Measurements from ENCODE around the gene CST11.

The CST11 gene

DNA sequence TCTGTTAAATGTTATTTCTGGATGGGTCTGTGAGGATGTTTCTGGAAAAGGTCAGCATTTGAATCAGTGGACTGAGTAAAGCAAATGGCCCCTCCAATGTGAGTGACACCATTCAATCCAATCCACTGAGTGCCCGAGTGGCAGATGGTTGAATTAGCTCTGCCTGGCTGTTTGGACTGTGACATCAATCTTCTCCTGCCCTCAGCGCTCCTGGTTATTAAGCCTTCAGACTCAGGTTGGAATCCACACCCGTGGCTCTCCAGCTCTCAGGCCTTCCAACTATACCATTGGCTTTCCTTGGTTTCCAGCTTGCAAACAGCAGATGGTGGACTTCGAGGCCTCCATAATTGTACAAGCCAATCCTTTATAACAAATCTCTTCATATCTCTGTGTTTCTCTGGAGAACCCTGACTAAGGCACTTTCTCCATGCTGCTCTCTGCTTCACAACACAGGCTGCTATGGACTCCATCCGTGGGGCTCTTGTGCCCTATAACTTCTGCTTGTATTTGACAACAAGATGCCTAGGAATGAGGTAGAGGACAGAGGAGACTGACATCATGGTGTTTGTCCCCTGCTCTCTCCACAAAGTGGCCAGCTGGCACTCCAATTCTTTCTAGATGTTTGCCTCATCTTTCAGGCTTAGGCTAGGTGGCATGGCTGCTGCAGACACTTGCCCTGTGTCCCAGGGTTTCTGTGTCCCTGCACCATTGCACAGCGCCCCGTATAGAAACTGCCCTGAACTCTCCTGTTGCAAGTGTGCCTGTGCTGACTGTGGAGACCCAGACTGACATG is 18.0 kb downstream of the CST11 start:
- H3K4me3 ChIP-seq (ENCODE audit: low read depth, low read length) = no peak overlapping the region
- no peak for DNase-seq (ENCODE audit: low read depth)

DNA sequence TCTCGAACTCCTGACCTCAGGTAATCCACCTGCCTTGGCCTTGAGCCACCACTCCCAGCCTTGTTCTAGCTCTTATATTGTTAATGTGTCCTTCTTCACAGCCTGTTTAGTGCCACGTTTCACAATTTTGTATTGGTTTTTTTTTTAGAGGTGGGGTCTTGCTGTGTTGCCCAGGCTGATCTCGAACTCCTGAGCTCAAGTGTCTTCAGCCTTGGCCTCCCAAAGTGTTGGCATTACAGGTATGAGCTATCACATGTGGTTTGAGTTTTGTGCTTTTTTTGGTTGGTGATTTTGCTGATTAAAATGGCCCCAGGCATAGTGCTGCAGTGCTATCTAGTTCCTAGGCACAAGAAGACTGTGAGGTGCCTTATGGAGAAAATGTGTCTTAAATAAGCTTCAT is 19.0 kb downstream of the CST11 start:
- no peak for DNase-seq (ENCODE audit: low read depth)

GRCh38 chr20:23425129-23425528 is 27.5 kb downstream of the CST11 start:
- no peak overlapping the region for H3K4me3 ChIP-seq (ENCODE audit: low read depth, low read length)
- no peak for DNase-seq (ENCODE audit: low read depth)

More for the DNA sequence above, 19.0 kb downstream of the CST11 start:
- H3K4me3 ChIP-seq (ENCODE audit: low read depth, low read length) = no peak overlapping the region

- peak within 1 kb of the TSS; percentile 95 for H3K4me3 ChIP-seq (ENCODE audit: low read depth, low read length)
- DNase-seq (ENCODE audit: low read depth) = peak; percentile 73
Observed at GRCh38 chr20:23420943-23421931, 31.4 kb downstream of the CST11 start, which contains the start of gene NAPB. Gene NAPB (minus strand): TSS chr20:23421488. CDS start chr20:23421402, 86 bp downstream.

DNA sequence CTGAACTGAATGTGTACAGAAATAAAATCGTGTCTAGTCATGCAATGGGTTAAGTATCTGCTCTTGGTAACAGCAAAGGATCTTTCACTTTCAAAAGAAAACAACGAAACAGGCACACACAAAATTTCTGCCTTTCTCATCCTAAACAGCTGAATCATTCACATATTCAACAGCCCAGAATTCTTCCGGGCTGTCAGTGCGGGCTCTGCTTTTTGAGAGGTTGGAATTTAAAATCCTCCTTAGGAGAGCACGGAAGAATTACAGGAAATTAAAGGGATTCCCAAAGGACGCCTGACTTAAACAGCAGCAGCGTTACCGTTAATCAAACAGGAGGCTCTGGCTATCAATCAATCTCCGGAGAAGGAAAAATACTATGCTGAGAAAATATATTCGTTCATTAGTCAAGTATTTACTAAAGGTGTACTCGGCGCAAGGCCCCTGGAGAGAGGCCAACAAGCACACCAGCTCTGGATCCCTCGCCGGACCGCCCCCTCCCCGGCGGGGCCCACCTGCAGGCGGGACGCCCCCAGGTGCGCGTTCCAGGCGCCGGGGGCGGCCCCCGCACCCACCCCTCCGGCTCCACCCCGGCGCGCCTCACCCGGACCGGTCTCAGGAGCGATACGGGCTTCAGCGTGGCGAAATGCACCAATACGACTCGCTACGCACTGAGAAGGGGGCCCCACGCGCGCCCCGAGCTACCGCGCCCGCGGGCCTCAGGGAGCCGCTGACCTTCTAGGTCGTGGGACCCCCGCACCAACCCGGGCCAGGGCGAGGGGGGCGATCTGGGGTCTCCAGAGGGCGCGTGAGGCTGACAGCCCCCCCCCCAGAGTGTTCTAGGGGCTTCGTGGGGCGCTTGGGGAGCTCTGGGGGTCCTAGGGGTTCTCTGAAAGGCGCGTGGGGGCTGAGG is 32.4 kb downstream of the CST11 start:
- H3K4me3 ChIP-seq (ENCODE audit: low read depth, low read length) = peak overlapping the region; percentile 95
- peak; percentile 28 for DNase-seq (ENCODE audit: low read depth)

- peak overlapping the region; percentile 95 for H3K4me3 ChIP-seq (ENCODE audit: low read depth, low read length)
- DNase-seq (ENCODE audit: low read depth) = no peak
Observed at GRCh38 chr20:23419657-23419994, 33.0 kb downstream of the CST11 start.

DNA sequence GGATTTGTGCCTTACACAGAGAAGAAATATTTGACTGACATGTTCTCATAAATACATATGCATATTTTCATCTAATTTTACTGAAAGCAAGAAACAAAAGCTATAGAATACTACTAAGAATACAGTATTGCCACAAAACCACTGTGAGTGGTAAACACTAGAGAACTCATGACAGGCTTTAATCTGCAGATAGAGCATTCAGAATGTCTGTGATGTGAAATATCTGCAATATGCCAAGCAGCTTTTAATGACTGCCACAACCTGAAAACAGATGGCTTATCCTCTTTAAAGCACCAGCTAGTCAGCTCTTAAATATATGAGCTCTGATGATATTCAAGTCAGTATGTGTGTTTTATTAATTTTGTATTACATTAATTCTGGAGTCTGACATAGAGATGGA is 34.8 kb downstream of the CST11 start:
- H3K4me3 ChIP-seq (ENCODE audit: low read depth, low read length) = no peak overlapping the region
- DNase-seq (ENCODE audit: low read depth) = no peak

- DNase-seq (ENCODE audit: low read depth) = no peak
- no peak overlapping the region for H3K4me3 ChIP-seq (ENCODE audit: low read depth, low read length)
Observed at GRCh38 chr20:23415959-23416583, 36.6 kb downstream of the CST11 start.

- DNase-seq (ENCODE audit: low read depth) = no peak
- no peak overlapping the region for H3K4me3 ChIP-seq (ENCODE audit: low read depth, low read length)
Observed at GRCh38 chr20:23415555-23415954, 37.1 kb downstream of the CST11 start.

GRCh38 chr20:23414526-23415188 is 38.0 kb downstream of the CST11 start:
- H3K4me3 ChIP-seq (ENCODE audit: low read depth, low read length) = no peak overlapping the region
- DNase-seq (ENCODE audit: low read depth) = no peak

DNA sequence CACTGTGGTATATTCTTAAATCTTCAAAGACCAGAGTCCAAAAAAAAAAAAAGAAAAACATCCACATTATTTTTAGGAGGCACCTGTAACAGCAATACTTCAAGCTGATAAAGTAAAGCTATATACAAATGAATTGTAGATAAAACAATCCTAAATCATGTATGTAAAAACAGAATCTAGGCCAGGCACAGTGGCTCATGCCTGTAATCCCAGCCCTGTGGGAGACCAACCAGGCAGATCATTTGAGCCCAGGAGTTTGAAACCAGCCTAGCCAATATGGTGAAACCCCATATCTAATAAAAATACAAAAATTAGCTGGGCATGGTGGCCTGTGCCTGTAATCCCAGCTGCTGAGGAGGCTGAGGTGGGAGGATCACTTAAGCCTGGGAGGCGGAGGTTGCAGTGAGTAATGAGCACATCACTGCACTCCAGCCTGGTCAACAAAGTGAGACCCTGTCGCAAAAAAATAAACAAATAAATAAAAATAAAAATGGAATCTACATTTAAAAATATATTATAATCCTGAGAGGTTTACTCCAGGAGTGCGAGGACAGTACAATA is 38.7 kb downstream of the CST11 start:
- no peak for DNase-seq (ENCODE audit: low read depth)
- H3K4me3 ChIP-seq (ENCODE audit: low read depth, low read length) = no peak overlapping the region

DNA sequence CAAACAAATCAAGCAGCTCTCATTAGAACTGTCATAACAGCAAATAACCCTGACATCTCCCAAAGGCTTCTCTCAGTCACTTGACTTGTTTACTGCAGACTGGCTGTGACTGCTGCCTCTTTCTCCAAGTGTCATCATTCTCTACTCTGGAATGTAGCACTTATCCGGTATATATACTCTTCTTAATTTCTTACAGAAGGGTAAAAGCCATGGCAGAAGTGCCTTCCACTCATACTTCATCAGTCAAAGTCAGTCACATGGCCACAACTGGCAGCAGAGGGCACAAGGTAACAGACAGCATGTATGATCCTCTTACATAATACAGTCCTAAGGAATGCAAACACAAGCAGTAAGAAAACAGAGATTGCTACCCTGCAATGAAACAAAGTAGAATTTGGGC is 40.6 kb downstream of the CST11 start:
- no peak overlapping the region for H3K4me3 ChIP-seq (ENCODE audit: low read depth, low read length)
- DNase-seq (ENCODE audit: low read depth) = no peak

DNA sequence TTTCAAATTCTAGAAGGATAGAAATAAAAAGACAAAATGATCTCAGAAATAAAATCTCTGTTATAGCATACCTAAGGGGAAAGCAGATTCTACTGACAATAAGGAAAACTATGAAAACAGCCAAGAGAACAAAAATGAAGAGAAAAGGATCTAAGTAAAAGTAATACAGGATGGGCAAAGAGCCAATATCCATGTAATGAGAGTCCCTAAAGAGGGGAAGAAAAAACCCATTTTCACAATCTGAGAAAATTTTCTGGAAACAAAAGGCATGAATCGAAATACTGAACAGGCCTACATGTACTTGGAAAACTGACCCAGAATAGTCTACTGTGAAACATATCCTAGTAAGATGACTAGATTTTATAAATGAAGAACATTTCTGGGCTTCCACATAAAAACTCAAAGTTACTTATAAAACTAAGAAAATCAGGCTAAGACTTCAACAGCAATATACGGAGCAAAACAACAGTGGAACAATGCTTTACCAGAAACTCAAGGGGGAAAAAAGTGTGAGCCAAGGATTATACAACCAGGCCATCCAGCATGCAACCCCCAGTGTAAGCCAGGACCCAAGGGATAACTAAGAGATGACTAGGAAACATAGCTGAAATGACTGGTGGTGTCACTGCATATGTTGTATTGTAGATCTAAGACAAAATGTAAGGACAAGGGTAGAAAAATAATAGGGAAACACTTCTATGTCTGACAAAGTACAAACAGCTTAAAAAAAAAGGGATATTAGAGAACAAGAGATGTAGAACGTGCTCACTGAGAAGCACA is 41.6 kb downstream of the CST11 start:
- no peak overlapping the region for H3K4me3 ChIP-seq (ENCODE audit: low read depth, low read length)
- no peak for DNase-seq (ENCODE audit: low read depth)

- DNase-seq (ENCODE audit: low read depth) = no peak
- no peak overlapping the region for H3K4me3 ChIP-seq (ENCODE audit: low read depth, low read length)
Observed at GRCh38 chr20:23409800-23410199, 42.9 kb downstream of the CST11 start.

GRCh38 chr20:23408957-23409356 is 43.7 kb downstream of the CST11 start:
- no peak overlapping the region for H3K4me3 ChIP-seq (ENCODE audit: low read depth, low read length)
- DNase-seq (ENCODE audit: low read depth) = no peak

GRCh38 chr20:23407781-23408464 is 44.8 kb downstream of the CST11 start:
- no peak for DNase-seq (ENCODE audit: low read depth)
- H3K4me3 ChIP-seq (ENCODE audit: low read depth, low read length) = no peak overlapping the region

DNA sequence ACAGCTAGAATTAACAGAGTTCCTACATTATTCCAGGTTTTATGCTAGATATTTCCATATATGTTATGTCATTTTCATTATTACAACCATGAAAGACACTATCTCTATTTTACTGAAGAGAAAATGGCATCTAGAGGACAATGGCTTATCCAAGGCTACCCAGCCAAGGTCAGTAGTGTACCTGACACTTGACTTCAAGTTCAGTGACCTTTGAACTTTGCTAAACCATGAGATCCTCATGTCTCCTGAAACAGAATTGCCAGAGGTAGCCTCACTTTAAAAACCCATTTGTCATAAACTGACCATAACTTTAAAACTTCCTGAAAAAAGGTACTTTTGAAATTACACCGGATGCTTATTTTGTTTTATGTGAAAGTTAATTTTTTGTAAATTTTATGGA is 45.8 kb downstream of the CST11 start:
- H3K4me3 ChIP-seq (ENCODE audit: low read depth, low read length) = no peak overlapping the region
- DNase-seq (ENCODE audit: low read depth) = no peak
